ENCODE measurements around the gene CAMTA1.

Gene CAMTA1

GRCh38 chr1:6962996-6963911 is 178.0 kb downstream of the CAMTA1 start:
- DNase-seq = no peak

DNA sequence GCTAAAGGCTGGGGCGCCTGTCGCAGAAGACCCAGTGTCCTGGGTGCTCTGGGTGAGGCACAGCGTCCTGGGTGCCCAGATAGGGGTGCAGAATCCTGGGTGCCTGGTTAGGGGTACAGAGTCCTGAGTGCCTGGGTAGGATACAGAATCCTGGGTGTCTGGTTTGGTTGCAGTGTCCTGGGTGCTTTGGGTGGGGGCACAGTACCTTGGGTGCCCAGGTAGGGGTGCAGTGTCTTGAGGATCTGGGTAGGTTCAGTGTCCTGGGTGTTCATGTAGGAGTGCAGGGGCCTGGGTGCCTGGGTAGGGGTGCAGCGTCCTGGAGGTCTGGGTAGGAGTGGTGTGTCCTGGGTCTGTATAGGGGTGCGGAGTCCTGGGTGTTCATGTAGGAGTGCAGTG is 178.7 kb downstream of the CAMTA1 start:
- no peak for DNase-seq

DNA sequence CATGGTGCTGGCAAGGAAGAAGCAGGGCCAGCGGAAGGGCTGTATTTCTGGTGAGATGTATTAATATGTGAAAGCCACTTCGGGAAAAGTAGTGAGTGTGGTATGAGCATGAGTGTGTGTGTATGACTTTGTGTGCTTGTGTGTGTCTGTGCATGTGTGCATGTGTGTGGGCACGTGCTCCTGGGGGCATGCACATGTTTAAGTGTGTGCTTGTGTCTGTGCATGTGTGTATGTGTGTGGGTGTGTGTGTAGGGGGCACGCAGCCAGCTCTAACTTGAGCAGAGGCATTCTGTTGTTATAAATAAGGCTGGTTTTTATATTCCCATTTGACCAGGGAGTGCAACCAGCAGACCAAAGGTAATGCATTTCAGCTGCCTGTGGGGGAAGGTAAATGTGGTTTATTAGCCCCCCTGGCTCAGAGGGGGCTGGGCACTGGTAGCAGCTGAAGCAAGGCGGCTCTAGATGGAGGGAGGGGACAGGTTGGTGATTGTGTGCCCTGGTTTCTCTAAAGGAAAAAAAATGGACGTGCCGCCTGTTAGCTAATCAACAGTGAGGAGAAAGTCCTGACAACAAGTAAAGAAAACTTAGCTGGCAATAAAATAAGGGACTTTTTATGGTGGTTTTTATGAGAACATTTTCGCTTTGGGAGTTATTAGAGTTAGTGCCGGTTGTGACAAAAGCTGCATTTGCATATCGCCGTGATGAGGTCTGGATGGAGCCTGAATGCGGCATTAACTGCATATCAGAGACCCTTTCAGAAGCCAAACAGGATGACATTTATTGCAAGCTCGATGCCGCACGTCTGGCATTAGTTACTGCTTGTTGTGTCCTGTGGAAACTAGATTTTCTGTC is 180.1 kb downstream of the CAMTA1 start:
- no peak for DNase-seq

DNA sequence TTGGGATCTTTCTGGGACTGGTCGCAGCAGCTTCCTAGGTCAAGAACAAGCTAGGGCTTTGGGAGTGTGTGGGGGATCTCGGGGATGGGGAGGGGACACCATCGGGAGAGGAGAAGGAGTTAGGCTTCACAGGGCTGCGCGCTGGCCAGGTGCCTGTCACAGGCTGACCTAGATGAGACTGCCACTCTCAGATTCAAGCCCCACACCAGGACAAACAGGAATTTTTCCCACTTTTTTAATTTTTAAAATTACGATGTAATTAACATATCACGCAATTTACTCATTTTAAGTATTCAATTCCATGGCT is 180.6 kb downstream of the CAMTA1 start:
- no peak for DNase-seq

DNA sequence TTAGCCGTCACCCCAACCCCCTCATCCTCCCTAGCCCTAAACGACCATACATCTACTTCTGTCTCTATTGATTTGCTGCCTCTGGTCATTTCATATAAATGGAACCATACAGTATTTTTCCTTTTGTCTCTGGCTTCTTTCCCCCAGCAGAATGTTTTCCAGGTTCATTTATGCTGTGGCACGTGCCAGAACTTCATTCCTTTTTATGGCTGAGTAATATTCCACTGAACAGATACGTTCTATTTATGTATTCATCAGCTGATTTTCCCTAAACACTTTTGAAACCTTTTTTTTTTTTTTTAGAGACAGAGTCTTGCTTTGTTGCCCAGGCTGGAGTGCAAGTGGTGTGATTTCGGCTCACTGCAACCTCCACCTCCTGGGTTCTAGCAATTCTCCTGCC is 181.1 kb downstream of the CAMTA1 start:
- DNase-seq = no peak

DNA sequence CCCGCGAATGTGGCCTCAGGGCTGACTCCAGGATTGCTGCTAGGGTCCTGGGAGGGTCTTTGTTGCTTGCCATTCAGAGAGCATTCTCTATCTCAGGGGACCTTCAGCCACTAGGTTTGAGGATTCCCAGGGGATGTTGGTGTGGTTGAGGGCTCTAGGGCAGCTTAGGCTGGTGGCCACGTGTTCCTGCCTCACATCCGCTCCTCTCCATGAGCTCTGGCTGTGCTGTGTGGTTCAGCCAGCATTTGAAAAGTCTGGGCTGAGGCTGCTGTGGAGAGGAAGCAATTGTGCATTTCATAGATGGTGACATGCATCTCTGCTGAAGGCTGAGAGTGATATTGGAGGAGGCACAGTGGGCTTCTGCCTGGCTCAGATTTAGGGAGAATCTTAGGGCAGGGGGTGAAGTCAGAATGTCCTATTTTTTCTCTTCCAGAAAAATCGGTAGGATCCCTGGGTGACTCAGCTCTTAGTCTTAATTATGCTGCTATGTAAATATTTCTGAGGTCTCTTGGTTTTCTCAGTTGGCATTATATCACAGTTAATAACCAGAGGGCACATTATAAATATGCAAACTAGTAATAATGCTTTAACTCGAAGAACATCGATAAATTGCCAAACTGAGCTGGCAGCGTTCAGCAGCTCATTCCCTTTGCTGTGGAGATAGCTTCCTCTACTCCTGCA is 182.3 kb downstream of the CAMTA1 start:
- DNase-seq = peak; percentile 4

- DNase-seq = no peak
These were observed 183.9 kb downstream of the CAMTA1 start for GRCh38 chr1:6969106-6969505.

DNA sequence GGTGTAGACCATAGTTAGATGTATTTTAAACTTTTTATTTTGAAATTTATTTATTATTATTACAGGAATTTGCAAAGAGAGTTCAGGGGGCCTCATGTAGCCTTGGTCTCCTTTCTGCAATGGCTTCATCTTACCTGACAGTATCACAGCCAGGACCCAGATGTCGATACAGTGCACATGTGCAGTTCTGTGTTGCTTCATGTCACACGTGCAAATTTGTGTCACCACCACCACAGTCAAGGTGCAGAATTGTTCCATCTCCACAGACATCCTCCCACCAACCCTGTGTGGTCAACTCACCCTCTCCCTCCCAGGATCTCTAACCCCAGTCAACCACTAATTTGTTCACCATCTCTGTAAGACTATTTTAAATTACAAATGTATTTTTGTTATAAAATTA is 184.5 kb downstream of the CAMTA1 start:
- DNase-seq = no peak

DNA sequence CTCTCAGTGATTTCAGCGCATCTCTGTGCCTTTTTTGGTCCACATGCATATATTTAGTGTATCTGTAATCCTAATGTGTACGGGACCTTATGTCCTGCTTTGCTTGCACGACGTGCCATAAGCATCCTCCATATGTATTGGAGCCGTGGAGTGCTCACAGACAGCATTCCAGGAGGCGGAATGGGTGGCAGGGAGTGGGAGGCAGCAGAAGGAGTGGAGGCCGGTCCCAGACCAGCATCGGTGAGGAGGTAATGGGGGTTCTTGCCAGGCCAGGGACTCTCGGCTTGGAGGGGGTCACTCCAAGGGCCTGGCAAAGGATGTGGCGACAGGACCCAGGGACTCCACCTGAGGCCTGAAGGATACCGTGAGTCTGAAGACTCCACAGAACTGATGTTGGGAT is 185.0 kb downstream of the CAMTA1 start:
- no peak for DNase-seq

GRCh38 chr1:6971048-6971447 is 185.8 kb downstream of the CAMTA1 start:
- DNase-seq = no peak

DNA sequence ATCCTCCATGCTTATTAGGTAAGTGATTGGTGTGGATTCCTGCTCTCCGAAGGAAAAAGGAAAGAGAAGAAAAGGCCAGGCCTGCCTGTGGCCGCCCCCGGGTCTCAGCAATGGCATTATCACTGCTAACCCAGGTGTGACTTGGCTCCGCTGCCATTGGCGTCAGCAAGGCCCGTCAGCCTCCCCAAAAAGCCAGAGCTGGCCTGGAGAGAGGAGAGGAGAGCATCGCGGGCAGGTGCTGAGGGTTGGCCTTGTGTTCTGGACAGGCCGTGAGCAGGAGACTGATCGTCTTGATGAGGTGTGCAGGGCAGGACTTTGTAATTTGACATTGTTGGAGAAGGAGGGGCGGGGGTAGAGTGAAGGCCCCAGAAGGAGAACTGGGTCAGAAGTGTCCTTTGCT is 186.4 kb downstream of the CAMTA1 start:
- DNase-seq = no peak

- DNase-seq = no peak
These were observed 187.1 kb downstream of the CAMTA1 start for GRCh38 chr1:6972399-6972798.

DNA sequence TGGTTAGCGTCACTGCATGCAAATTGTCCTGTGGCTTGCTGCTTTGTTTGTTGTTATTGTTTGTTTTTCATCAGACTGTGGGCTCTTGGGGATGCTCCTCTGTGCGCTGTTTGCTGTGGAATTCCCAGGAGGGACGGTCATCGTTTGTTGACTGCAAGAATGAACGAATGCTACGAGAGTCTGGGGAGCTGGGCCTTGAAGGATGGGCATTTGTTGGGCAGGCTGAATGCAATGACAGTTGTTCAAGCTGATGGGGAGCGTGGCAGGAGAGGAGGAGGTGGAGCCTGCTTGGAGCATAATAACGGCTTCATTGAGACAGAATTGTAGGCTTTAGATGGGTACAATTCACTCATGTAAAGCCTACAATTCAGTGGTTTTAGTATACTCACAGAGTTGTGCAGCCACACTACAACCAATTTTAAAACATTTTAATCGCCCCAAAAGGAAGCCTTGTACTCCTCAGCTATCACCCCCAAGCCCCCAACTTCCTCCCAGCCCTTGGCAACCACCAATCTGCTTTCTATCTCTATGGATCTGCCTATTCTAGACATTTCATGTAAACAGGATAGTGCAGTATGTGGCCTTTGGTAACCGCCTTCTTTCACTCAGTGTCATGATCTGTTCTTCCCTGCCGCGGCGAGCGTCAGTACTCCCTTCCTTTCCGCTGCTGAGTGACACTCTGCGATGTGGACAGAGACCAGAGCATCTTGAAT is 190.2 kb downstream of the CAMTA1 start:
- DNase-seq = no peak

- no peak for DNase-seq
These were observed 190.8 kb downstream of the CAMTA1 start for GRCh38 chr1:6976044-6976375.

GRCh38 chr1:6979003-6979613 is 193.9 kb downstream of the CAMTA1 start:
- DNase-seq = no peak

- no peak for DNase-seq
These were observed 196.3 kb downstream of the CAMTA1 start for GRCh38 chr1:6981595-6981994.

DNA sequence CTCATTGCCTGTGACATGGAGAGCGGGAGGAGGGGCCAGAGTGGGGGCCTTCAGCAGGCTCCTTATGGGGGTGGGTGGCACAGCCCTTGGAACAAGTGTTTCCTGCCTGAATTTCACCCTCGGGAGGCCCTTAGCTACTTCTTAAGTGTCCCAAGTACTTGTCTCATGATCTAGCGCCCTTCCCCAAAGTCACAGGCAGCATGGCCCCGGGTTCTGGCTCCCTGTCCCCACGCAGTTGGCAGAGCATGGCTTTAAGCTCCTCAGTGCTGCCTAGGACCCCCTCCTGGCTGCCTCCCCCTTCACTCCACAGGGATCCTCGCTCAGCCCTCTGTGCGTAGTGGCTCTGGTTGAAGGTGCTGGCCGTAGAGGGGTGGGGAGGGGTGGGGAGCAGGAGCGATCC is 197.2 kb downstream of the CAMTA1 start:
- no peak for DNase-seq

GRCh38 chr1:6982860-6983259 is 197.6 kb downstream of the CAMTA1 start:
- no peak for DNase-seq

DNA sequence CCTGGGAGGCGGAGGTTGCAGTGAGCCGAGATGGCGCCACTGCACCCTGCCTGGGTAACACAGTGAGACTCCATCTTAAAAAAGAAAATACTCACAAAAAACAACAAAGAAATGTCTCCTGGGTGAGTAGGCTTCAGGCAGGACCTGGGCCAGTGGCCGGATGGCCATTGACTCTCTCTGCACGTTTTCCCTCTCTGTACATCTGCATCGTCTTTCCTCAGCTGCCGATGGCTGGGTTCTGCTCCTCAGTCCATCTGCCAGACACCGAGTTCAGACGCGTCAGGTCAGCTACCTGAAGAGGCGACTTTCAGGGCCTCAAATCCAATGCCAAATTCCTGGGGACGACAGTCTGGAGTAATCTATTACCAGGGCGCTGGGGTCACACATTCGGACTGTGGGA is 199.3 kb downstream of the CAMTA1 start:
- DNase-seq = no peak

- no peak for DNase-seq
These were observed 199.7 kb downstream of the CAMTA1 start for GRCh38 chr1:6984986-6985385.

DNA sequence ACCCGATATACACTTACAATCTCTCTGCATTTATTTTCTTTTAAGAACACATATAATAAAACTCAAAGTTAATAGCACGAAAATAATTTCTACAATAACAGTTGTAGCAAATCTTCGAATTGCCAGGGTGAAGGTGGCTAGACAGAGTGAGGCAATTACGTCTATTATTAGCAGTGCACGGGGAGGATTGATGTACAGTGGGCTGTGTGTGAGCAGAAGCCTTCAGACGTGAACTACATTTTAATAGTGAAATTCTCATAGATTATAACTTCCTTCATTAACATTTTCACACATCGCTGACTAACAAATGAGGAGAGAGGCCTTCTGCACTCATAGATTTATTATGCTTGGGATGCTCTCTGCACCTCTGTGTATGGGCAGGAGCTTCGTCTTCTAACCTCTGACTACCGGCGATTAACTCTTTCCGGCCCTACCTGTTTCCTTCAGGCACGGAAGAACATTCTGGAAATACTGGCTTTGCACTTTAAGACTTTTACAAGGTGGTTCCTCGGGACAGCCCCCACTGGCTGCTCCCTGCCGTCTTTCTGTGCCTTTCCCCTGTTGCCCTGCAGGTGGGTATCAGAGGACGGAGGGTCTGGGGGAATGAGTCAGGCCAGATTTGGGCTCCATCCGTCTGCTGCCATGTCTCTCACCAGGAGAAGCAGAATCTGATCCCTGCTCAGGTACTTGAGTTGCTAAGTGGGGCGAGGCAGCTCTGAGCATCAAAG is 200.5 kb downstream of the CAMTA1 start:
- DNase-seq = no peak

- DNase-seq = no peak
These were observed 201.0 kb downstream of the CAMTA1 start for GRCh38 chr1:6986281-6986680.

Data from GF-D8 (cell line).